Measurements from ENCODE around the gene BNIP3.
"Not testable (repeated sequence)": the region's sequence is repeated elsewhere in the genome, so short reads cannot be mapped to it uniquely, and the experiment has no call there.

Gene BNIP3

DNA sequence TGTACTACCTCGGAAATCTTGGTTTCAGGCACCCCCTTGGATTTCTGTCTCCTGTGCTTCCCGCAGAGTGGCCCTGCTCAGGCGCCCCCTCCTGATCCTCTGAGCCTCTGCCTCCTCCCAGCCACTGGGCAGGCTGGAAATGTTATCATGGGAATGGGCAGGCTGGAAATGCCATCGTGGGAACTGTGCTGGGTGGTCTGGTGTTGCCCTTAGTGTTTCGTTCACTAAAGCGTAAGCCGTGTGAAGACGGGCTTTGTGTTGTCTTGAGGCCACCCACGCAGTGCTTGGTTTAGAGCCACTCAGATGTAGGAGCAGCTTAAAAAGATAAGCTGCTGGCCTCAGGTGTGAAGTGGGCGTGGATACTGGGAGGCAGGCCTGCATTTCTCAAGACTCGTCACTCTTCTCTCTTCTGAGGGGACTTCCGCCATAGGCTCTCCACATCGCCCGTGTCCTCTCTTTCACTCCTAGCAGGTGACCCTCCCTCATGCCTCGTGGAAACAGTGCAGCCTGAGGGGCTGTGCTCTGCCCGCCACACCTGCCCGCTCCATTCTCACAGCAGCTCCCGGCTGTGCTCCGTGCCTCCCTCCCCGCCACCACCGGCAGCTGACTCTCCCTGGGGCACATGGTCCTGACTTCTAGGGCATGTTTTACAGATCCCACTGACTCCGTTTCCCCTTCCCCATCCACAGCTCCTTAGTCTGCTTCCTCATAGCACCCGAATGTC lies 52.4 kb downstream of the BNIP3 start:
- DNase-seq (ENCODE audit: low read depth in 3 of 3), result no peak

DNA sequence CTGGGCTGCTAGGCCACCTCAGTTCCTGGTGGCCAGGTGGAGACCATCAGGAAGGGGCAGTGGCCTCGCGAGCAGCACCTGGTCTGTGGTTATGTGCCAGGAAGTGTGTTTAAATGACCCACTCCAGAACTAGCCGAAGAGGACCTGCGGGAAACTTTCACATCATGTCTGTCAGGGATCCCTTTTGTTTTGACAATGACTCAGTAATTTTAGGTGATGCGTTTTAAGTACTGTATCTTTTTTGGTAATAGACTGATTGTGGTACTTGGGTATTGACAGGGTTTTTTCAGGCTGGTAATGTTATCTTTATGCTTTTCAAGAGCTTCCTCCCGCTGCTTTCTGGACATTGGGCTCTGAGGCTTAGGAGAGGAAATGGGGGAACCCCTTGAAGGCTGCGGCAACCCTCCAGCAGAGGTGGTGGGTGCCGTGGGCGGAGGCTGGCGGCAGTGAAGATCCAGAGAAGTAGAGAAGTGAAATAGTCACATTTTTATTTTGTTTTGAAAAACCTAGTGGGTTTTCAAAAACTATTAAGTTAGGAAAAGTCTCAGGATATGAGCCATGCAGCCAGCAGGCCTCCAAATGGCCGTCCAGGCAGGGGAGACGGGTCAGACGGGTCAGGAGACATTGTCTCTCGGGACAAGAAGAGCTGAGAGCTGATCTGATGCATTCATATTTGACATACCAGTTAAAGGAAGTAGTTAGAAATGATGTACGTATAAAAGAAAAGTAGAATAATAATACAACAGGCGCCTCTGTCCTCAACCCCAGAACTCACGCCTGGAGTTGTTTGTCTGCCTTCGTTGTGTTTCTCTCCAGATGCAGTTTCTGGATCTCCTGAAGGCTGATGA lies 53.3 kb downstream of the BNIP3 start:
- peak in 1 of 3 experiments; percentile 65 for DNase-seq (ENCODE audit: low read depth in 3 of 3)

DNA sequence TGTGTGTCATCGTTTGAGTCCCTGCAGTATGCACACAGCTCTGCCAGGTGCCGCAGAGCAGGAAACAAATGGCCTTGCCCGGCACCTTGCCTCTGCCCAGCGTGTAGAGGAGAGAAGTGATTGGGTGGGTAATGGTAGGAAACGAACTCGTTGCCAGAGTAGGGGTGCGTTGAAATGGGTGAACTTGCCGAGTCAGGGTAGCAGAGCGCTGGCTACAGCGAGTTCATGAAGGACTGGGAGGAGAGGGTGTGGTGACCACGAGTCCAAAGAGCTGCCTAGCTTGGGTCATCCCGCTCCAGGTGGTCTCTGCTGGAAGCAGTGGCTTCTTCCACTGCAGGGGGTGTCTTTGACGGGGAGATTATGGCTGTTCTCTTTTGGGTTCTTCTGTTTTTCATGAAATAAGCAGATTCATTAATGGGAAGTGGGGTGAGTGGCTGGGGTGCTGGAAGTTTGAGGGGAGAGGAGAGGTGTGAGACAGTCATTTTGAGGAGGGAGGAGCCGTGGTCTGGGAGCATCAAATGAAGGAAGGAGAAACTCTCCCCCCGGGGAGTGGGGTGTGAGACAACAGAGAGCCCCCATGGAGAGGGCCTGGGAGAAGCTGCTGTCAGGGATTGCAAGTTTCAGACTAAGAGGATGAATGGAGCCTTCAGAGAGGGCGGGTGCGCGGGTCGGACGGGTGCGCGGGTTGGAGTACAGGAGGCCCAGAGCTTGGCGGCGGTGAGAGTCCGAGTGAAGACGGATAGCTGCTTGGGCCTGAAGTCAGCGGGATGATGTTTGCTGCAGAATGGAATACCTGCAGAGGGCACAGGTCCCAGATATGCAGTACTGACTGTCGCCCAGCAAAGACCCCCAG lies 54.8 kb downstream of the BNIP3 start:
- no peak for DNase-seq (ENCODE audit: low read depth in 3 of 3)

GRCh38 chr10:131926253-131926652 lies 55.5 kb downstream of the BNIP3 start:
- no peak for DNase-seq (ENCODE audit: low read depth in 3 of 3)

- no peak for DNase-seq (ENCODE audit: low read depth in 3 of 3)
Observed at GRCh38 chr10:131925716-131926115, 56.0 kb downstream of the BNIP3 start.

GRCh38 chr10:131925011-131925649 lies 56.6 kb downstream of the BNIP3 start:
- DNase-seq (ENCODE audit: low read depth in 3 of 3), result no peak

DNA sequence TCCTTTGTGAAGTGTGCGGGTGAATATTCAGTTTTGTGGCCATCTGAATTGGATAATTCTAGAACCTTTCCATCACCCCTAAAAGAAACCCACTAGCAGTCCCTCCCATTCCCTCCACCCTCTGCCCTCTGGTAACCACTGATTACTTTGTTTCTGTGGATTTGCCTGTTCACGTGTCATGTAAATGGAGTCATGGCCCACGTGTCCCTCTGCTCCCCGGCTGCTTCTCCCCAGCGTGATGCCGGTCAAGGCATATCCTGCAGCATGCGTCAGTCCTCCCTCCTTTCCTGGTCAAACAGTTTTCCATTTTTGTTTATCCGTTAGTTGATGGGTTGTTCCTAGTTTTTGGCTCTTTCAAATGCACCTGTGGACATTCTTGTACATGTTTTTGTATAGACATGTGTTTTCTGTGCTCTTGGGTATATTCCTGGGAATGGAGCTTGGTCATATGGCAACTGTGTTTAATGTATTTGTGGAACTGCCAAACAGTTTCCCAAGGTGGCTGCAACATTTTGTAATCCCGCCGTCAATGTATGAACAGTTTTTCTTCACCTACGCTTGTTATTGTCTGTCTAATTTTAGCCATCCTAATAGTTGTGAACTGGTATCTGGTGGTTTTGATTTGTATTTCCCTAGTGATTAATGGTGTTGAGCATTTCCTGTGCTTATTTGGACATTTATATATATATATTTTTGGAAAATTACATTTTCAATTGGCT lies 58.5 kb downstream of the BNIP3 start:
- DNase-seq (ENCODE audit: low read depth in 3 of 3), result no peak

GRCh38 chr10:131921184-131921583 lies 60.5 kb downstream of the BNIP3 start:
- no peak for DNase-seq (ENCODE audit: low read depth in 3 of 3)

DNA sequence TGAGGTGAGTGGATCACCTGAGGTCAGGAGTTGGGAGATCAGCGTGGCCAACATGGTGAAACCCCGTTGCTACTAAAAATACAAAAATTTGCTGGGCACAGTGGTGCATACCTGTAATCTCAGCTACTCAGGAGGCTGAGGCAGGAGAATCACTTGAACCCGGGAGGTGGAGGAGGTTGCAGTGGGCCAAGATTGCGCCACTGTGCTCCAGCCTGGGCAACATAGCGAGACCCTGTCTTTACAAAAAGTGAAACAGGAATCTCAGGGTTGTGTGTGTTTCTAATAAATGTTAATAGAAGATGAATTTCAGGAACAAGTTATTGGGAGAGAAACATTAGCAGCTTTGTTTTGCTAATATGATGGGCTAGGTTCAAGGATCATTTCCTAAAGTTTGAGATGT lies 61.0 kb downstream of the BNIP3 start:
- no peak for DNase-seq (ENCODE audit: low read depth in 3 of 3)

DNA sequence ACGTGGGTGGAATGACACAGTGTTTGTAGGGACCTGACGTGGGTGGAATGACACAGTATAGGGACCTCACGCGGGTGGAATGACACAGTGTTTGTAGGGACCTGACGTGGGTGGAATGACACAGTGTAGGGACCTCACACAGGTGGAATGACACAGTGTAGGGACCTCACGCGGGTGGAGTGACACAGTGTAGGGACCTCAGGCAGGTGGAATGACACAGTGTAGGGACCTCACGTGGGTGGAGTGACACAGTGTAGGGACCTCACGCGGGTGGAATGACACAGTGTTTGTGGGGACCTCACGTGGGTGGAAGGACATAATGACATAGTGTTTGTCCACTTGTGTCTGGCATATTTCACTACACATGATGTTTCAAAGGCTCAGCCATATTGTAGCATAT lies 61.6 kb downstream of the BNIP3 start:
- no peak for DNase-seq (ENCODE audit: low read depth in 3 of 3)

GRCh38 chr10:131919461-131919860 lies 62.3 kb downstream of the BNIP3 start:
- not testable (repeated sequence) for DNase-seq (ENCODE audit: low read depth in 3 of 3)
